NCI-H748 (cell line): ENCODE results near the gene OR5H2.
A peak's percentile ranks its signal among the peaks of the same experiment; 100 is the strongest.
"Not testable (repeated sequence)": the region's sequence is repeated elsewhere in the genome, so short reads cannot be mapped to it uniquely, and the experiment has no call there.

ENCODE experiments used
- DNase-seq: peaks from one replicate; lab custom pipeline; 2025; ENCODE audit not compliant: unreplicated experiment; lab: John Stamatoyannopoulos, UW

Gene OR5H2

GRCh38 chr3:98282205-98282604 lies at the start of gene OR5H2:
TSS of gene OR5H2 (plus strand) at chr3:98282505. CDS start at chr3:98282903, 398 bp downstream.
- no peak for DNase-seq

- DNase-seq = no peak
These were observed 48.8 kb upstream of the OR5H2 start for GRCh38 chr3:98233468-98233867.

GRCh38 chr3:98240131-98240530 lies 42.2 kb upstream of the OR5H2 start:
- no peak for DNase-seq

GRCh38 chr3:98242155-98242554 lies 40.1 kb upstream of the OR5H2 start:
- DNase-seq = no peak

DNA sequence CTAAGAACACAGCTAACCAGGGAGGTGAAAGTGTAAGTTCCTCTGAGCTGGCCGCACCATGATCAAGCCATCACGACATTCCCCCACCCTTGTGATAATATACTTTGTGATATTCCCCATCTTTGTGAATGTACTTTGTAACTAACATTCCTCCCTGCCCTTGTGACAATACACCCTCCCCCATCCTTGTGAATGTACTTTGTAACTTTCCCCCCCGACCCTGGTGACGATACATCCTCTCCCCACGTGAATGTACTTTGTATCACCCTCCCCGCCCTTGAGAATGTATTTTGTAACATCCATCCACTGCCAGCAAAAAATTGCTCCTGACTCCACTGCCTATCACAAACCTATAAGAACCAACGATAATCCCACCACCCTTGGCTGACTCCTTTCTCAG lies 38.5 kb upstream of the OR5H2 start:
- DNase-seq = no peak

DNA sequence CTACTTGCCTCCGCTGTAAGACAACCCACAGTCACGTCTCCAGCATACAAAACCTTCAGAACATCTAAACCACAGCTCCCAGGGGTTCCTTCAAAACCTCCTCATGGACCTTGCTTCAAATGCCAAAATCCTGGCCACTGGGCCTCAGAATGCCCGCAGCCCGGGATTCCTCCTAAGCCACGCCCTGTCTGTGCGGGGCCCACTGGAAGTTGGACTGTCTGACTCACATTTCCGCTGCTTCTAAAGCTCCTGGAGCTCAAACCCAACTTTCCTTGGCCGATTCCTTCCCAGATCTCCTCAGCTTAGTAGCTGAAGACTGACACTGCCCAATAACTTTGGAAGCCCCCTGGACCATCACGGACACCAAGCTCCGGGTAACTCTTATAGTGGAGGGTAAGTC lies 36.2 kb upstream of the OR5H2 start:
- no peak for DNase-seq

DNA sequence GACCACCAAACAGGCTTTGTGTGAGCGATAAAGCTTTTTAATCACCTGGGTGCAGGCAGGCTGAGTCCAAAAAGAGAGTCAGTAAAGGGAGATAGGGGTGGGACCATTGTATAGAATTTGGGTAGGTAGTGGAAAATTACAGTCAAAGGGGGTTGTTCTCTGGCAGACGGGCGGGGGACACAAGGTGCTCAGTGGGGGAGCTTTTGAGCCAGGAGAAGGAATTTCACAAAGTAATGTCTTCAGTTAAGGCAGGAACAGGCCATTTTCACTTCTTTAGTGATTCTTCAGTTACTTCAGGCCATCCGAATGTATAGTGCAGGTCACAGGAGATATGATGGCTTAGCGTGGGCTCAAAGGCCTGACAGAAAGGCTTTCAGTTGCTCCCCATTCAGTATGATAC lies 26.3 kb upstream of the OR5H2 start:
- DNase-seq = not testable (repeated sequence)

DNA sequence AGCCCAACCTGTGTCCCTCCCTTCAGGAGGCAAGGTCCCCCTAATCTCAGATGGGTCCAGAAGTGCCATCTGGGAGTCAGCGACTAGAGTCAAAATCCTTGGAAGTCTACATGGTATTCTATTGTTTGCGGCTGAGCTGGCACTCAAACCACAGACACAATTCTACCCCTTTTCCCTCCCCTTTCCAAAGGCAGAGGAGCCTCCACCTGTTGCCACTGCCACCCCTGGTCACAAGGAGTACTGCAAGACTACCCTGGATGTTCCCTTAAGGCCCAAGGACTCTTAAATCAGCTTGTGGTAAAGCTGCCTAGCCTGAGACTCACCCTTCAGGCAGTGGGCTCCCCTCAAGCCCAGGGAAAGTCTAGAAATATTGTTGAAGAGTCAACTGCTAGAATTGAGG lies 22.6 kb upstream of the OR5H2 start:
- no peak for DNase-seq

GRCh38 chr3:98262046-98262445 lies 20.3 kb upstream of the OR5H2 start:
- DNase-seq = no peak

DNA sequence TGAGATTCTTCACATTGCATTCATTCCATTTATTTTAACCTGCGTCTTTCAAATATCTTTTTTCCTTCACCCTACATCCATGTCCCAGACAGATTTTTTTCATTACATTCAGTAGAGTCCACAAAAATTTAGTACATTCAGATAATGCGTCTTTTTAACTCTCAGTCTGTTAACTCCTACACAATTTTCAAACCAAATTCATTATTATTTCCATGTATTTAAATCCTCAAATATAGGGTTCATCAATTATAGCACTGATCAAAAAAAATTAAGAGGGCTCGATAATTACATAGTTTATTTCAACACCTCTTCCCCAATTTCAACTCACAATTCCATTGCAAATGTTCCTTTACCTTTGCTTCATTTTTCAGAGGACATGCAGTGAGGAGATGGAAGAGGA lies 18.4 kb upstream of the OR5H2 start, which contains the start of gene OR5H6:
TSS of gene OR5H6 (plus strand) at position 301 of the 400 bp plus-strand sequence. CDS start at position 390, 89 bp downstream.
- DNase-seq = no peak

DNA sequence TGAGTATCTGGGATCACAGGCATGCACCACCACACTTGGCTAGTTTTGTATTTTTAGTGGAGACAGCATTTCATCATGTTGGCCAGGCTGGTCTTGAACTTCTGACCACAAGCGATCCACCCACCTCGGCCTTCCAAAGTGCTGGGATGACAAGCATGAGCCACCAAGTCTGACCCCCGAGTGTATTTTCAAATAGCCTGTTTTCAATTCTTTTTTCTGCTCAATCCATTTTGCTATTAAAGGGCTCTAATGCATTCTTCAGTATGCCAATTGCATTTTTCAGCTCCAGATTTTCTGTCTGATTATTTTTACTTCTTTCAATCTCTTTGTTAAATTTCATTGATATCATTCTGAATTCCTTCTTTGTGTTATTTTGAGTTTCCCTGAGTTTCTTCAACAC lies 12.5 kb upstream of the OR5H2 start:
- DNase-seq = no peak

DNA sequence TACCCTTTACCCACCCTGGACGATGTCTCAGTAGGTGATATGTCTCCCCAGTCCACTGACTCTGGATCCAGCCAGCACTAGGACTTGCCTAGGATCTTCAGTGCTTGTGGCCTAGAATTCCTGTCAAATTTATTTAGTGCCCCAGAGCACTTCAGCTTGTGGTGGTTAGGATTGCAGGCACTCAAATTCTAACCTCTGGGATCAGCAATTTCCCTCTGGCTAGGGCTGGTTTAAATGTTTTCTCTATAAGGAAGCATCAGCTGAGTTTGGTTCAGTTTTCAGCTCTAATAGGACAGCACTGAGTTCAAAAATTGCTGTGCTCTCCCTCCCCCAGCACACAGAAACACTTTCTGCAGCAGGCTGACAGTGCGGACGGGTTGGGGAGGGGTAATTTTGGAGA lies 10.2 kb upstream of the OR5H2 start:
- no peak for DNase-seq

DNA sequence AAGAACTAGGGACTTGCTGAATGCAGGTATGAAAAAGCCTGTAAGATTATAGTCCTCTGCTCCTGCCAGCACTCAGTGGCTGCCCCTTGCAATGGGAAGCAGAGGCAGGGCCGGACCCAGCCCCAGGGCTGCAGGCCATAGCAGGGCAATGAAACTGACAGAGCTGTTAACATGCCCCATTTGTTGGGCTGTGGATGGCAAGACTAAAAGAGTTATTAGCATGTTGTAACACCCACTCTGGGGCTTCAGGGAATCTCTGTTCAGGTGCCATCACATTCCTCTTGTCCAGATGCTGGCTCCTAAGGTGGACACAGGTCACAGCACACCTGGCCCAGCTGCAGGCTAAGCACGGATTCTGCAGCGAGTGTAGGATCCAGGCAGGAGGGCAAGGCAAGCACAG lies 7.4 kb upstream of the OR5H2 start:
- DNase-seq = no peak

GRCh38 chr3:98290916-98291315 lies 8.6 kb downstream of the OR5H2 start:
- no peak for DNase-seq

DNA sequence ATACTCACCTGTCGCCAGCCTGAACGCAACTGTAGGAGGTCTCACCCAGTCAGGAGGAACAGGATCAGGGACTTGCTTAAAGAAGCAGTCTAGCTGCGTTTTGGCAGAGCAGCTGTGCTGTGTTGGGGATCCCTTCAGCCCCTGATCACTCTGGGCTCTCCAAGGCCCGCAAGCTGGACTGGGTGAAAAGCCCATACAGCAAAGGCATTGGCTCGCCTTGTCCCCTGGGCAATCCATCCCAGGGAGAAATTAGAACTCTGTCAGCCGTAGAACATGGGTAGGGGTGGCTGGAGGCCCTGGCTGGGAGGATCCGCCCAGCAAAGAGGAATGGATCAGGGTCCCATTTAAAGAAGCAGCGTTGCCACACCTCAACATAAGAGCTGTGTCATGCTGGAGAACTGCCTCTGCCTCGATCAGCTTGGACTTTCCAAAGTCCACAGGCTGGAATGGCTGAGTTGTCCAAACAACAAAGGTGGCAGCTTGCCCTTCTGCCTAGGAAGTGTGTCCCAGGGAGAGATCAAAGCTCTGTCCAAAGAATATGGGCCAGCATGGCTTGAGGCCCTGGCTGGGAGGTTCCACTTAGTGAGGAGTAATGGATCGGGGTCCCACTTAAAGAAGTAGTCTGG lies 9.1 kb downstream of the OR5H2 start:
- no peak for DNase-seq

DNA sequence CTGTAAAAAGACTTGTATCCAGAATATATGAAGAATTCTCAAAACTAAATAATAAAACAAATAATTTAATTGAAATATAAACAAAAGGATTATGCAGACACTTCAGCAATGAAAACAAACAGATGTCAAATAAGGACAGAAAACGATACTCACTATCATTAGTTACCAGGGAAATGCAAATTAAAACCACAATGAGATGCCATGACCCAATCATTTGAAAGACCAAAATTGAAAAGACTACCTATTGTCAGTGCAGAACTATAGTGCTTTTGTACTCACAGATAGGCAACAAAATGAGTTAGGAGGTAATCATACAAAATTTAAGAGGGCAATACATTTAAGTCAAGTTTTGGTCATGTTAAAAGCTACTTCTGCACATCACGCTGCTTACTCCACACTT lies 39.8 kb downstream of the OR5H2 start:
- DNase-seq = no peak

DNA sequence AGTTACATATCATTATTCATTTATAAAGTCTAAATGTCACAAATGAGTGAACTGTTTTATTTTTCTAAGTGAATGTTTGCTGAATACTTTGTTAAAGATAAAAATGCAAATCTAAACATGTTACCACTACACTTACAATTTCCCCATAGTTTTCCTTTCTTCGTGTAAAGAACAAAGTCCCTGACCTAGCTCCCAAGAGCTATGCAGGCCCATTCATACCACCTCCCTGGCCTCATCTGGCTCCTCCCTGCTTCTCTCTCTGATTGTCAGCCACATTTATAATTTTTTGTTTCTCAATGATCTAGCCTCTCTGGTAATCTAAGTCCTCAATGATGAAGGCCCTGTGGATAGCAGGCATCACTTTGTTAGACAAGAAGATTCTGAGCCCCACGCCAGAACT lies 40.4 kb downstream of the OR5H2 start:
- no peak for DNase-seq

DNA sequence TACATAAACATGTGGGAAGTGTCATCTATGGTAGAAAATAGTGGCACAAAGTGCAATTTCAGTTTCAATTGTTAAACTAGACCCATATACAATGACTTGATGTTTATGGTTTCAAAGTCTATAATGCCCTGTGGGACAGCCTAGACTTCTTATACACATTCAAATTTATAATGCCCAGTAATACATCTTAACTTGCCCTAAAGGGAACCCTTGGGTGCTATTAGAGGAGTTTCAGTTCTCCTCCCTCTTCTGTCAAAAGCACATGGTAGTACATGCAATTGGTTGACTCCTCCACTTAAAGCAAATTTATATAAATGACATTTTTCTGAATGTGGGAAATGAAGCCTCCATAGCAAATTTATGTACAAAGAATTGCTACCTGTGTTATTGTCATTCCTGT lies 41.1 kb downstream of the OR5H2 start:
- no peak for DNase-seq

DNA sequence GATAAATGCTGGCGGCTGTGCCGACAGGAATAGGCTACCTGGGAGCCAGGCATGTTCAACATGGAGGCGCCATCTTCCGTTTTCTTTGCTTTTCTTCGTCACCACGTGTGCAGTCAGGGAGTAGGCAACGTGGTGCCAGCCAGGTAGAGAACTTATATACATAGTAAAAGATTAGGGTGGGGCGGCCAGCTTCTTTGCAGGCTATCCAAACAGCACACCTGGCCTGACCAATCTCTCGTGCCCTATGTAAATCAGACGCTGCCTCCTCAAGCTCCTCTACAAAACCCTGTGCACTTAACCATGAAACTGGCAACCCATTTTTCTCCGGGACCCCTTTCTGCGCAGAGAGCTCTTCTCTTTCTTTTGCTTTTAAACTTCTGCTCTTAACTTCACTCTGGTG lies 42.8 kb downstream of the OR5H2 start:
- DNase-seq = peak; percentile 56

DNA sequence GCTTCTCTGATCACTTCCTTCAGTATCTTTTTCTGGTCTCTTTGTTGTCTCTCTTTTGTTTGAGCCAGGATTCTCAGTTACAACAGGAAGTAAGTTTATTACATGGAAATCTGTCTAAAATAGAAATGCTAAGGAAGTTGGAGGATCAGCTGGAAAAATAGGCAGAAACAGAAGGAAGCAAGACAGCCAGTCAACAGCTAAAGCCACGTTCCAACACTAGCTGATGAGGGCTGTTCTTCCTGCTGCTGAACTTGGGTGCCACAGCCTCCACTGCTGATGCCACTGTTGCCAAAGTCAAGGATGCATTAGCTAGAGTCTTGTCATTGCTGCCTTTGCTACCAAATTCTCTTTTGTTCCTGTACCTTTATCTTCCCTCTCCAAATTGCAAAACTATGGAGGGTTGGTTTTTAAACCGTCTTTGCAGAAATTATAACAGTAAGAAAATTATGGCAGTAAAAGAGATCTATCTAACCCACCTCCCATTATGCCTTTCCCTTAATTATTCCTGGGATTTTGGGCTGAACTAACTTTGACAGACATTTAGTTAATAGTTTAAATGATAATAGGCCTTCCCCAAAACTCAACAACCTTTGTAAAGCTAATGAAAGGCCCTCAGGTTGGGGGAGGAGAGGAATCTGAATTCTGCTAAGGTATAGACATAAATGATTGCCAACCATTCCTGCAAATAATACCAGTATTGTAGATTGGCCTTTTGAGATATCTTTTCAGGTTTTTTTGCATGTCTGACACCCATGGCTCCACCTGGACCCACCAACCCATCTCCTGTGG lies 44.0 kb downstream of the OR5H2 start:
- DNase-seq = no peak

GRCh38 chr3:98326945-98327344 lies 44.6 kb downstream of the OR5H2 start:
- DNase-seq = no peak

- DNase-seq = no peak
These were observed 46.6 kb downstream of the OR5H2 start for GRCh38 chr3:98328933-98329332.
